ENCODE measurements around the gene HPSE2. TPM values are rescaled to one million over a fixed set of nuclear protein-coding genes. Genes with fewer than 3 reads are reported as not detected.

Gene HPSE2
- total RNA-seq, 1 experiment from 2014 or later: not detected

DNA sequence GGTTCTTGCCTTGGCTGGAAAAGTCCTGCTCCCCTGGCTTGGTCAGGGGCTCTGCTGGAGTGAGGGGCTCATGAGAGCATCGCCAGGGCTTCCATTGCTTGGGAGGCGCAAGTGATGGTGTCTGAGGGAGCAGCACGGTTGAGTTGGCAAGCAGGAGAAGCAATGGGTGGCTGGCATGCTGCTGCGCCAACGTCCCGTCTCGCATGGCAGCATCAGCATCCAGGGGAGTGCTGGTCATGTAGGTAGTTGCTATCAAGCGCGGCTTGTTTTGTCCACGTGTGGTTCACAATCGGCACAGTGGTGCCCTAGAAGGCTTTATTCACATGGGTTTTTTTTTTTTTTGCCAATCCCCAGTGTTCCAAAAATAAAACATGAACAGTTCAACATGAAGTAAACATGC lies 824.5 kb downstream of the HPSE2 start:
- DNase-seq (ENCODE audit: low read depth, low spot score) (no peak), ATAC-seq (no peak)
- Histone ChIP-seq H3K27ac (ENCODE audit: low read length) (no peak overlapping the region), H3K36me3 (ENCODE audit: control insufficient read depth, insufficient read depth, low read length) (no peaks in the 10 kb centered on the region; the same call in 1 of the 2 replicates), H3K27me3 (ENCODE audit: control insufficient read depth, insufficient read depth, low read length) (no peaks in the 10 kb centered on the region), H3K4me1 (ENCODE audit: control insufficient read depth, insufficient read depth, low read length) (peaks cover 16% of the 10 kb centered on the region), H3K4me3 (ENCODE audit: low read depth in 2 of 2, low read length in 2 of 2) (no peak overlapping the region), H3K9me3 (ENCODE audit: control insufficient read depth, insufficient read depth, low read depth, low read length) (no peaks in the 10 kb centered on the region)
- ChIA-PET POLR2A (no interaction called here), CTCF (no interaction called here)
- in situ Hi-C loops (cut with HindIII; ENCODE audit: low pct_unique_long_range_greater_than_20kb, low sequenced_read_pairs): no loop called here
- intact Hi-C loops (cut with micrococcal nuclease; ENCODE audit: unreplicated experiment): no loop called here
- TF ChIP-seq, protein P1, sequence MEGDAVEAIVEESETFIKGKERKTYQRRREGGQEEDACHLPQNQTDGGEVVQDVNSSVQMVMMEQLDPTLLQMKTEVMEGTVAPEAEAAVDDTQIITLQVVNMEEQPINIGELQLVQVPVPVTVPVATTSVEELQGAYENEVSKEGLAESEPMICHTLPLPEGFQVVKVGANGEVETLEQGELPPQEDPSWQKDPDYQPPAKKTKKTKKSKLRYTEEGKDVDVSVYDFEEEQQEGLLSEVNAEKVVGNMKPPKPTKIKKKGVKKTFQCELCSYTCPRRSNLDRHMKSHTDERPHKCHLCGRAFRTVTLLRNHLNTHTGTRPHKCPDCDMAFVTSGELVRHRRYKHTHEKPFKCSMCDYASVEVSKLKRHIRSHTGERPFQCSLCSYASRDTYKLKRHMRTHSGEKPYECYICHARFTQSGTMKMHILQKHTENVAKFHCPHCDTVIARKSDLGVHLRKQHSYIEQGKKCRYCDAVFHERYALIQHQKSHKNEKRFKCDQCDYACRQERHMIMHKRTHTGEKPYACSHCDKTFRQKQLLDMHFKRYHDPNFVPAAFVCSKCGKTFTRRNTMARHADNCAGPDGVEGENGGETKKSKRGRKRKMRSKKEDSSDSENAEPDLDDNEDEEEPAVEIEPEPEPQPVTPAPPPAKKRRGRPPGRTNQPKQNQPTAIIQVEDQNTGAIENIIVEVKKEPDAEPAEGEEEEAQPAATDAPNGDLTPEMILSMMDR (IDR thresholded peaks at IDR 0.05): no peak
- TF ChIP-seq TCF7L2 (IDR thresholded peaks at IDR 0.05; ENCODE audit: low read depth, low read length) (no peak), SIN3A (IDR thresholded peaks at IDR 0.05; ENCODE audit: borderline replicate concordance, insufficient read depth, low read depth, low read length) (no peak), POLR2AphosphoS5 (IDR thresholded peaks at IDR 0.05; ENCODE audit: low read depth, low read length) (no peak)
- TF ChIP-seq, protein P2, sequence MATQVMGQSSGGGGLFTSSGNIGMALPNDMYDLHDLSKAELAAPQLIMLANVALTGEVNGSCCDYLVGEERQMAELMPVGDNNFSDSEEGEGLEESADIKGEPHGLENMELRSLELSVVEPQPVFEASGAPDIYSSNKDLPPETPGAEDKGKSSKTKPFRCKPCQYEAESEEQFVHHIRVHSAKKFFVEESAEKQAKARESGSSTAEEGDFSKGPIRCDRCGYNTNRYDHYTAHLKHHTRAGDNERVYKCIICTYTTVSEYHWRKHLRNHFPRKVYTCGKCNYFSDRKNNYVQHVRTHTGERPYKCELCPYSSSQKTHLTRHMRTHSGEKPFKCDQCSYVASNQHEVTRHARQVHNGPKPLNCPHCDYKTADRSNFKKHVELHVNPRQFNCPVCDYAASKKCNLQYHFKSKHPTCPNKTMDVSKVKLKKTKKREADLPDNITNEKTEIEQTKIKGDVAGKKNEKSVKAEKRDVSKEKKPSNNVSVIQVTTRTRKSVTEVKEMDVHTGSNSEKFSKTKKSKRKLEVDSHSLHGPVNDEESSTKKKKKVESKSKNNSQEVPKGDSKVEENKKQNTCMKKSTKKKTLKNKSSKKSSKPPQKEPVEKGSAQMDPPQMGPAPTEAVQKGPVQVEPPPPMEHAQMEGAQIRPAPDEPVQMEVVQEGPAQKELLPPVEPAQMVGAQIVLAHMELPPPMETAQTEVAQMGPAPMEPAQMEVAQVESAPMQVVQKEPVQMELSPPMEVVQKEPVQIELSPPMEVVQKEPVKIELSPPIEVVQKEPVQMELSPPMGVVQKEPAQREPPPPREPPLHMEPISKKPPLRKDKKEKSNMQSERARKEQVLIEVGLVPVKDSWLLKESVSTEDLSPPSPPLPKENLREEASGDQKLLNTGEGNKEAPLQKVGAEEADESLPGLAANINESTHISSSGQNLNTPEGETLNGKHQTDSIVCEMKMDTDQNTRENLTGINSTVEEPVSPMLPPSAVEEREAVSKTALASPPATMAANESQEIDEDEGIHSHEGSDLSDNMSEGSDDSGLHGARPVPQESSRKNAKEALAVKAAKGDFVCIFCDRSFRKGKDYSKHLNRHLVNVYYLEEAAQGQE (IDR thresholded peaks at IDR 0.05; ENCODE audit: insufficient read depth in 1 of 2, low read depth in 2 of 2, low read length in 1 of 2): no peak
- no TSS peak for BruUV-seq (replicated peaks)

DNA sequence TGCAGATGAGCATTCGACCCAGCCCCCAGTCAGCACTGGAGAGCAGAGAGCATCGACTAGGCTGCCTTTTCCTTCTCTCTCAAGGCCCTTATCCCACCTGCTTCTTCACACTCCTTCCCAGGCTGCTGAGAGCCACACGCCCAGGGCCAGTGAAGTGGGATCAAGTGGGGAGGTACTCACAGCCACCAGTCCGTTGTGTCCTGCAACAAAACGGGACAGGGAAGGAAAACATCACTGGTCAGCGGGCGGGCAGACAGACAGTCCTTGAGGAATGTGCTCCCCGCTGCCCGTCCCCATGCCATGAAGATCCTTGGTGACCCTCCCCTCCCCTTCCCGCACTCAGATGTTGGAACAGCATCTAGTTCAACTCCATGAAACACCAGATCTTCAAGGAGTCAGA lies 824.9 kb downstream of the HPSE2 start:
- Histone ChIP-seq H3K4me3 (ENCODE audit: low read depth in 2 of 2, low read length in 2 of 2) (no peak overlapping the region), H3K36me3 (ENCODE audit: control insufficient read depth, insufficient read depth, low read length) (no peaks in the 10 kb centered on the region; the same call in 1 of the 2 replicates), H3K4me1 (ENCODE audit: control insufficient read depth, insufficient read depth, low read length) (peaks cover 12% of the 10 kb centered on the region), H3K27me3 (ENCODE audit: control insufficient read depth, insufficient read depth, low read length) (no peaks in the 10 kb centered on the region), H3K27ac (ENCODE audit: low read length) (no peak overlapping the region), H3K9me3 (ENCODE audit: control insufficient read depth, insufficient read depth, low read depth, low read length) (no peaks in the 10 kb centered on the region)
- TF ChIP-seq, protein P1 (IDR thresholded peaks at IDR 0.05): no peak
- TF ChIP-seq POLR2AphosphoS5 (IDR thresholded peaks at IDR 0.05; ENCODE audit: low read depth, low read length): no peak
- TF ChIP-seq, protein P2 (IDR thresholded peaks at IDR 0.05; ENCODE audit: insufficient read depth in 1 of 2, low read depth in 2 of 2, low read length in 1 of 2): no peak
- no peak for TF ChIP-seq TCF7L2 (IDR thresholded peaks at IDR 0.05; ENCODE audit: low read depth, low read length)
- no peak for TF ChIP-seq SIN3A (IDR thresholded peaks at IDR 0.05; ENCODE audit: borderline replicate concordance, insufficient read depth, low read depth, low read length)
- ChIA-PET POLR2A (interaction anchor here (0.6 kb wide), 1 partner anchor 9 kb away, joined by 4 read pairs; no protein-coding TSS in a partner anchor), CTCF (no interaction called here)
- intact Hi-C loops (cut with micrococcal nuclease; ENCODE audit: unreplicated experiment): no loop called here
- in situ Hi-C loops (cut with HindIII; ENCODE audit: low pct_unique_long_range_greater_than_20kb, low sequenced_read_pairs): no loop called here
- no peak for ATAC-seq
- BruUV-seq (replicated peaks): no TSS peak
- no peak for DNase-seq (ENCODE audit: low read depth, low spot score)
